ENCODE results near the gene GALNT9.

Gene GALNT9

DNA sequence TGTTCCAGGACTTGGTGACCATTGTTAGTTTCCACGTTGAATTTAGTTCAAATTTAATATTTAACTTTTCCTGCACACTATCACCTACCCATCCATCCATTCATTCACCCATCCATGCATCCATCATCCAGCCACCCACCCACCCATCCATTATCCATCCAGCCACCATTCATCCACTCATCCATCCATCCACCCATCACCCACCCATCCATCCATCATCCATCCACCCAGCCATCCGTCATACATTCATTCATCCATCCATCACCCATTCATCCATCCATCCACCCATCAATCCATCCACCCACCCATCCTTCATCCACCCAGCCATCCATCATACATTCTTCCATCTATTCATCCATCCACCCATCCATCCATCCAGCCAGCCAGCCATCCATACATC, 163.3 kb downstream of the GALNT9 start:
- no peak for DNase-seq

DNA sequence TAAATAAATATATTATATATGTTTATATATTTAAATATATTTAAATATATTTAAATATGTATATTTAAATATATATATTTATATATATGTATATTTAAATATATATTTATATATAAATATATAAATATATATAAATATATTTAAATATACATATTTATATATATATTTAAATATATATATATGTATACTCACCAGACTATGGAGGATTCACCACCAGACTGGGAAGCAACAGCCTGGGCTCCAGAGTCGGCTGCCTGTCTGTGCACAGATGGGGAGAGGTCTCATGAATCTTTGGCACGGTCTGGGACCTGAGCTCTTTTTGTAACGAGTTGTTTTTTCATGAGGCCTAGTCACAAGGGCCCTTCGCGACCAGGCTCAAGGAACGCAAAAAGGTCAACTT, 163.8 kb downstream of the GALNT9 start:
- DNase-seq, result no peak

DNA sequence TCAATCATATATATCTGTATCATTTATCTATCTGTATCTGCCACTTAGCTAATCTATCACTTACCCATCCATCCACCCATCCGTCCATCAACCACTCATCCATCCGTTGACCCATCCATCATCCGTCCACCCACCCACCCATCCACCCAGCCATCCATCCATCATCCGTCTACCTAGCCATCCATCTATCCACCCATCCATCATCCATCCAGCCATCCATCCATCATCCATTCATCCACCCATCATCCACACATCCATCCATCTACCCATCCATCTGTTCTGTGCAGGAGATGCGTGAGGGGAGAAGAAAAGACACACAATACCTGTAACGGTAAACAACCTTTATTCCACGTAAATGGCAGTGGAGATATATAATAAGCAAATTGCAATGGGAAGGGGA, 165.0 kb downstream of the GALNT9 start:
- no peak for DNase-seq

DNA sequence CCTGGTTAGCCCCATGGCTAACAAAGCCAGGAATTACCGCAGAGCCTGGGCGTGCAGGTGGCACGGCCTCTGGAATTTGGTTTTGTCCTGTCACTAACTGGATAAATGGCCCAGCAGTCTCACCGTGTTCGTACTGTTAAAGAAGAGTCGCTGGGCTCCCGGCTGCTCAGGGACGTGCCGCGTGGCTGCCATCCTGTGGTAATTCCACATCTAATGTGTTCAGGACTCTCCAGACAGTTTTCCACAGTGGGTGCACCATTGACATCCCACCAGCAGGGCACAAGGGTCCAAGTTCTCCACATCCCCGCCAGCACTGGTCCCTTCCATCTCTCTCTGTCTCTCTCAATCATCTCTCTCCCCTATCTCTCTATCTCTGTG, 165.5 kb downstream of the GALNT9 start:
- no peak for DNase-seq

DNA sequence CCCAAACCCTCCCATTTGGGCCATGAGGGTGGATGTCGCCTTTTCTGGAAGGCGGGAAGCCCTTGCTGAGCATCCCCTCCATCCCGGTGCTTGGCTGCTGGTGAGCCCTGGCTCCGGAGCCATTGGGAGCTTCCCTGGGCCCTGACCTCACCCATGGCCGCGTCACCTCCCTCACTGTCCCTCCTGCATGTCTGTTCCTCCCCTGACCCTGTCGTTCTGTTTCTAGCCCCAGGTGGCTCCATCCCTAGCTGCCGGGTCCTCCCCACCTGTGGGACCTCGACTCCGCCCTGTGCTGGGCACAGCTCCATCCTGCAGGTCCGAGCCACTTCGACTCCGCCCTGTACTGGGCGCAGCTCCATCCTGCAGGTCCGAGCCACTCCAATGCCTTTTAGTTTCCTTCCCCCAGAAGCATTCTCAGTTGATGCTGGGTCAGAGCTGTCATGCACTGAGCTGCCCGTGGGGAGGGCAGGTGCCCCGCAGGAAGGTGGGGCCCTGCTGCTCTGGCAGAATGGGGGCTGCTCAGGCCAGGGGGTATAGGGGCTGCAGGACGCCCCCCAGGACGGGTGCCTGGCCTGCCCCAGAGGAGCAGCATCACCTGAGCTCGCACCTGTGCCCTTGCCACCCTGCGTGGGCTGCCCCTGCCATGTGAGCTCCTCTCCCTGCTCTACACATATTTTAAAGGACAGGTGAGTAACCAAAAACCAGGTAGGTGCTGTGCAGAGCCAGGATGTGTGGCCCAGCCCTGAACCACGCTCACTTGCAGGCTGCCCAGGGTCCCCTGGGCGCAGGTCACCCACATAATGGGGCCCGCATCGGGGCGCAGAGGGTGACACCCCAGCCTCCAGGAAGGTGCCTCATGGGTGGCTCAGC, 166.1 kb downstream of the GALNT9 start:
- DNase-seq, result no peak

DNA sequence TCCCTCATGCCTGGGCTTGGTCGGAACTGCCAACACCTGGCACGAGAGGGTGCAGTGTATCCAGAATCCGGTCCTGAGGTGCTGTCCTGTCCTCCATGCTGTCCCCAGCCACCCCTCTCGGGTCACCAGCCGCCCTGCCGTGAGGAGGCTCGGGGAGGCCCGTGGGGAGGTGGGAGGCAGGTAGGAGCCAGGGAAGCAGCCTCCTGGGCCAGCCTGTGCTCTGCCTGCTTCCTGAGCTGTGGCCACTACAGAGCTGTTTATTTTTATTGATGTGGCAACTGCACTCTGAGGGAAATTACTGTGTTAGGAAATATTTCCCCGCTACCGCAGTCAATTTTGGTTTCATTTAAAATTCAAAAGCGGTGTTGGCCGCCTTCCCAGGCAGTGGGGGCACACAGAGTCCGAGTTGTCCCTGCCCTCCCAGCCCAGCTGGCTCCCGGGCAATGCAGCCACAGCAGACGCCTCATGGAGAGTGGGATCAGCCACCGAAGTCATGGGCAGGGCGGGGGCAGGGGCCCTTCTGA, 166.8 kb downstream of the GALNT9 start:
- no peak for DNase-seq

DNA sequence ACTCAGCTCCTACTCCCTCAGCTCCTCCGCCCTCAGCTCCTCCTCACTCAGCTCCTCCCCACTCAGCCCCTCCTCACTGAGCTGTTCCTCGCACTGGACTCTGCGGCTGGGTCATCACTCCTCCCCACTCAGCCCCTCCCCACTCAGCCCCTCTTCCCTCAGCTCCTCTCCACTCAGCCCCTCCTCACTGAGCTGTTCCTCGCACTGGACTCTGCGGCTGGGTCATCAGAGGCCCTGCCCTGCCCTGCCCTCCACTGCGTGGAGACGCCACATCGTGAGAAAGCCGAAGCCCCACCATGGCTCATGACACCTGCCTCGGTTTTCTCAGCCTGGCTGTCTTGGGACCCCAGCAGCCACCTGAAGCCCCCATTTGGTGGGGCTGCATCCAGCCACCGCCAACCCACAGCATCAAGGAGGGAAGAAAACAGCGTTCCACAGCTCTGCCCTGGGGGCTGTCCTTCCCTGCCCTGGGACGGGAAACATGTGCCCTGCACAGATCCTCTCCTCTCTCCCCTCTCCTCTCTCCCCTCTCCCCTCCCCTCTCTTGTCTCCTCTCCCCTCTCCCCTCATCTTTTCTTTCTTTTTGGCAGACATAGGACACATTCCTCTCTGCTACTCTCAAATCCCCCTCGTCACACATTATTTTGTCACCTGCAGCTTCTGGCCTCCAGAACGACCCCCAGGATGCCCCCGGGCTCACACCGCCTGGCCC, 167.4 kb downstream of the GALNT9 start:
- DNase-seq, result no peak

DNA sequence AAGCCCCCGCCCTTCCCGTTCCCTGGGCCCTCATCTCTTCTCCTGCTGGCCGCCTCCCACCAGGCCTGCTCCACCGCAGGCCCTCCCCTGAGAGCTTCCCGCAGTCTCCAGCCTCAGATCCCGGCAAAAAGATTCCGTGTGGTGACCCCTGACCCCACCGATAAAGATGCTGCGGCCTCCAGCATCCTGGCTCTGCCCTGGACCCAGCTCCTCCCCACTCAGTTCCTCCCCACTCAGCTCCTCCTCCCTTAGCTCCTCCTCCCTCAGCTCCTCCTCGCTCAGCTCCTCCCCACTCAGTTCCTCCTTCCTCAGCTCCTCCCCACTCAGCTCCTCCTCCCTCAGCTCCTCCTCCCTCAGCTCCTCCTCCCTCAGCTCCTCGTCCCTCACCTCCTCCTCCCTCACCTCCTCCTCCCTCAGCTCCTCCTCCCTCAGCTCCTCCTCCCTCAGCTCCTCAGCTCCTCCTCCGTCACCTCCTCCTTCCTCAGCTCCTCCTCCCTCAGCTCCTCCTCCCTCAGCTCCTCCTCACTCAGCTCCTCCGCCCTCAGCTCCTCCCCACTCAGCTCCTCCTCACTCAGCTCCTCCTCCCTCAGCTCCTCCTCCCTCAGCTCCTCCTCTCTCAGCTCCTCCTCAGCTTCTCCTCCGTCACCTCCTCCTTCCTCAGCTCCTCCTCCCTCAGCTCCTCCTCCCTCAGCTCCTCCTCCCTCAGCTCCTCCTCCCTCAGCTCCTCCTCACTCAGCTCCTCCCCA, 168.2 kb downstream of the GALNT9 start:
- no peak for DNase-seq

DNA sequence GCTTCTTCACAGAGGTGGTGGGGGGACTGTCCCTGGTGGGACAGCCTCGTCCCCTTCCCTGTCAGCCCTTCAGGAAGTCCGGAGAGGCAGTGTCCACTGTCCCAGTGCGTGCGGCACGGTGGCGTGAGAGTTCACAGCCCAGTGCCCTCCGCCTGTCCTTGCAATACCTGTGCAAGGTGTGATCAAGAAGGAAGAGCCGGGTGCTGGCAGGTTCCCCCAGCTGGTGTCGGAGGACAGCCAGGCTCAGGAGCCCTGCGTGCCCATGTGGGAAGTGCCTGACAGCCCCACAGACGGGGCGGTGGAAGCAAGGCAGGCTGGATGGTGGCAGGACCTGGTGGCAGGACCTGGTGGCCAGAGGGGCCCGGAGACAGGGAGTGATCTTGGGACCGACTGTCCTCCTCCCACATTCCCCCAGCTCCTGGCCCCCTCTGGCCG, 168.8 kb downstream of the GALNT9 start:
- DNase-seq, result no peak

DNA sequence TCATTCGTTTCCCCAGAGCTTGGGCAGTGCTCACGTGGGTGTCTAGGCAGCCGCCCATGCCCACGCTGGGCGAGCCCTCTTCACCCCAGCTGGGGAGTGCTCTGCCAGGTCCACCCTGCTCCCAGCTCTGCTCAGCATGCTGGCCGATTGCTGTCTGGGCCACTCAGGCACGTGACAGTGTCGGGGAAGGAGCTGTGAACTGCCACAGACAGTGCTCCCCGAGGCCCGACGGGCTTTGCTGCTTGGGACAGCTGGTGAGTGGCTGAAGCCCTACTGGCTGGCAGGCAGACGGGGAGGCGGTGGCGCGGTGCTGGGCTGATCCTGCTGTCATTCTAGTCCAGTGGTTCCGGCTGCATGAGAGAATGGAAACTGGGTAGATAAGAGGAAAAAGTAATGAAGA, 169.4 kb downstream of the GALNT9 start:
- DNase-seq, result no peak

DNA sequence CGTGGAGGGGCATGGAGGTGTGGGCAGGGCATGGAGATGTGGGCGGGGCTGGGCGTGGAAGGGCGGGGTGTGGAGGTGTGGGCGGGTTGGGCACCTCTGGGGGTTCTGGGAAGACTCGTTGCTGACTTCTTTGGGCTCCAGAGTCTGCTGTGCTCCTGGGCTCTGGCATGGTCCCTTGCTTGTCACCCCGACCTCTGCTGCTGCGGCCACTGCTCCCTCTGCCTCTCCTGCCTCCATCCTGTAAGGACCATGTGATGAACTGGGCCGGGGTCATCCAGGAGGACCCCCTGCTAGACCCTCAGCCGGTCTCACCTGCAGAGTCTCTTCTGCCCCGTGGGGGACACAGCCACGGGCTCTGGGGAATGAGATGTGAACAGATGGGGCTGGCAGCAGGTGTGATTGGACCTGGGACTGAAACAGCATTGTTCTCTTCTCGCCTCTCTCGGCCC, 169.8 kb downstream of the GALNT9 start:
- no peak for DNase-seq

DNA sequence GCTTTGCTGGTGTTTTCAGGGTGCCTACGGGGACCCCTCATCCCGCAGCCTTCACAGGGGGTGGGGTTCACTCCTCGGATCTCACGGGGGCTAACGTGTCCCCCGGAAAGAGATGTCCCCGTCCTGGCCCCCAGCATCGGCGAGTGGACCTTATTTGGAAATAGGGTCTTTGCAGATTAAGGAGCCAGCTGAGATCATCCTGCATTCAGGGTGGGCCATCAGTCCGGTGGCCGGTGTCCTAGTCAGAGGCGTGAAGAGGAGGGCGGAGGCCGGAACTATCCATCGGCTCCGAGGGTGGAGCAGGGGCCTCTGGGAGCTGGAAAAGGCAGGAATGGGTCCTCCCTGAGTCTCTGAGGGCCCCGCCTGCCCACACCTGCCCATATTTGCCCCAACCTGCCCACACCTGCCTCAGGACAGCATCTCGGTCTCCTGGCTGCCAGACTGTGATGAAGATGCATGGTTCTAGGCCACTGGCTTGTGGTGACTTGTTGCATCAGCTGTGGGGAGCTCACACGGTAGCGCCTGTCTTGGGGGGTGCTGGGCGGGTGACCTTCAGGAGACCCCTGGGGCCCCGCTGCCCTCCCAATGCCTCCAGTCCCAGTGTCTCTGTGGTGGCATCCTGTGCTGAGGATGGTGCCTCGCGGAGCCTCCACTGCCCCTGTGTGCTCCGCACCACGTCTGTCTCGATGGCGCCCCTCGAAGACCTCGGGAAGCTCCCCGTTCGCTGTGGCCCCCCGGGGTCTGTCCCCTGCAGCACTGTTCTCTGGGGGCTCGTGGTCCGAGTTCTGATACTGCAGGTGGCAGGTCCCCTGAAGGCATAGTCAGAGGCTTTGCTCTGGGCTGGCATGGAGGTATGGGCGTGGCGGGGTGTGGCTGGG, 170.5 kb downstream of the GALNT9 start:
- no peak for DNase-seq

DNA sequence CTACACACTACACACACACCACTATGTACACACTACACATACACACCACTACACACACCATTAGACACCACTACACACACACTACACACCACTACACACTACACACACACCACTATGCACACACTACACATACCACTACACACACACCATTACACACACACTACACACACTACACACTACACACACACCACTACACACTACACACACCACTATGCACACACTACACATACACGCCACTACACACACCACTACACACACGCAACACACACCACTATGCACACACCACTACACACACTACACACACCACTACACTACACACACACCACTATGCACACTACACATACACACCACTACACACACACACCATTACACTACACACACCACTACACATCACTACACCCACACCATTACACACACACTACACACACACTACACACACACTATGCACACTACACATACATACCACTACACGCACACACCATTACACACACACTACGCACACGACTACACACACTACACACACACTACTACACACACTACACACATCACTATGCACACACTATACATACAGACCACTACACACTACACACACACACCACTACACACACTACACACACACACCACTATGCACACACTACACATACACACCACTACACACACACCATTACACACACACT, 171.5 kb downstream of the GALNT9 start:
- no peak for DNase-seq

DNA sequence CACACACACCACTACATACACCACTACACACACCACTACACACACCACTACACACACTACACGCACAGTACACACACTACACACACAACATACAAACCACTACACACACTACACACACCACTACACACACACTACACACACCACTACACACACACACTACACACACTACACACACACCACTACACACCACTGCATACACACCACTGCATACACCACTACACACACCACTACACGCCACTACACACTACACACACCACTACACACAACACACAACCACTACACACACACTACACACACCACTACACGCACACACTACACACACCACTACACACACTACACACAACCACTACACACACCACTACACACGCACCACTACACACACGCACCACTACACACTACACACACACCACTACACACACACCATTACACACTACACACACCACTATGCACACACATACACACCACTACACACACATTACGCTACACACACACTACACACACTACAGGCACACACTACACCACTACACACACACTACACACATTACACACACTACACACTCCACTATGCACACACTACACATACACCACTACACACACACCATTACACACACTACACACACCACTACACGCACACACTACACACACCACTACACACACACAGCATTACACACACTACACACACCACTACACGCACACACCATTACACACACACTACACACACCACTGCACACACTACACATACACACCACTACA, 172.6 kb downstream of the GALNT9 start:
- no peak for DNase-seq

DNA sequence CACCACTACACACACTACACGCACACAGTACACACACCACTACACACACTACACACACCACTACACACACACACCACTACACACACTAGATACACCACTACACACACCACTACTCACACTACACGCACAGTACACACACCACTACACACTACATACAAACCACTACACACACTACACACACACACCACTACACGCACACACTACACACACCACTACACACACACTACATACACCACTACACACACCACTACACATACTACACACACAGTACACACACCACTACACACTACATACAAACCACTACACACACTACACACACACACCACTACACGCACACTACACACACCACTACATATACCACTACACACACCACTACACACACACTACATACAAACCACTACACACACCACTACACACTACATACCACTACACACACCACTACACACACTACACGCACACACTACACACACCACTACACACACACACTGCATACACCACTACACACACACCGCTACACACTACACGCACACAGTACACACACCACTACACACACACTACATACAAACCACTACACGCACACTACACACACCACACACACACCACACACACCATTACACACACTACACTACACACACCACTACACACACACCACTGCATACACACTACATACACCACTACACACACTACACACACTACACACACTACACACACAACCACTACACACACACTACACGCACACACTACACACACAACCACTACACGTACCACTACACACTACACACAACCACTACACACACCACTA, 173.4 kb downstream of the GALNT9 start:
- no peak for DNase-seq

DNA sequence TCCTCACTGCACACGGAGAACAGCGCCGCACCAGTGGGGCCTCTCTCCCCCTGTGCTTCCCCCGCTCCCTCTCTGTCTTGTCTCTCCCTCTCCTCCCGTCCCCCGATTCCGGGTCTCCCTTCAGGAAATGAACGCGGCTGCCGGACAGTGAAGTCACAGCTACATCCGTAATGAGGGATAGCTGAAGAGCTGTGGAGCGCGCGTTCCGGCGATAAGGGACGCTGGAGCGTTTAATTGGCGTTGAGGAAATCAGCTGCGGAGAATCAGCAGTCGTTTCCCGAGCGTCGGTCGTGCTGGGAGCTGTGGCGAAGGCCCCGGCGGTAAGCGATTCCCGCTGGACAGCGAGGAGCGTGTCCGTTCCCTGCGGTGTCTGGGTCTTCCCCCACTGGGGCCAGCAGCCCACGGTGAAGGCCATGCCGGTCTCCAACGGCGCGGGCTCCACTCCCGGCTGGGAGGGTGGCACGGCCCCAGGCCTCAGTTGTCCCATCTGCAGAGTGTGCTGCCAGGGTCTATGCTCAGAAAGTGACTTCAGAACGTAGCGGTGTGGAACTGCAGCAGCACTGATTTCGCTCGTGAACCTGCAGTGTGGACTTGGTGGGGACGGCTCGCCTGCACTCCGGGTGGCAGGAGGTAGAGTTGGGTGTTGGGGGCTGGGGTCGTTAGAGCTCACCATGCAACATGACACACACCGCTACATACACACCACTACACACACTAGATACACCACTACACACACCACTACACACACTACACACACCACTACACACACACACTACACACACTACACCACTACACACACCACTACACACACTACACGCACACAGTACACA, 174.2 kb downstream of the GALNT9 start:
- DNase-seq, result no peak

DNA sequence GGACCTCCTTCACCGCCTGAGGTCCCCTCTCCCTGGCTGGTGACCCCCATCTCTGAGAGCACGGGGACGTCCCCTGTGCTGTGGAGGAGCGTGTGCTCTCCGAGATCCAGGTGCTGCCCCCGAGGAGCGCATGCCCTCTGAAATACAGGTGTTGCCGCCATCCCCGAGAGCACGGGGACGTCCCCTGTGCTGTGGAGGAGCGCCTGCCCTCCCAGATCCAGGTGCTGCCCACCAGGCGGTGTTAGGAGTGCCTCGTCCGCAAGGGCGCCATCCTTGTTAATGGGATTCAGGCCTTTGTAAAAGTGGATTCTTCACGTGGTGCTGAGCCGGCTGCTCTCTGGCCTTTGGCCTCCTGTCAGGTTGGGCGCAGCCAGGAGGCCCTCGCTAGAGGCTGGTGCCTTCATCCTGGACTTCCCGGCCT, 175.0 kb downstream of the GALNT9 start:
- DNase-seq, result no peak

DNA sequence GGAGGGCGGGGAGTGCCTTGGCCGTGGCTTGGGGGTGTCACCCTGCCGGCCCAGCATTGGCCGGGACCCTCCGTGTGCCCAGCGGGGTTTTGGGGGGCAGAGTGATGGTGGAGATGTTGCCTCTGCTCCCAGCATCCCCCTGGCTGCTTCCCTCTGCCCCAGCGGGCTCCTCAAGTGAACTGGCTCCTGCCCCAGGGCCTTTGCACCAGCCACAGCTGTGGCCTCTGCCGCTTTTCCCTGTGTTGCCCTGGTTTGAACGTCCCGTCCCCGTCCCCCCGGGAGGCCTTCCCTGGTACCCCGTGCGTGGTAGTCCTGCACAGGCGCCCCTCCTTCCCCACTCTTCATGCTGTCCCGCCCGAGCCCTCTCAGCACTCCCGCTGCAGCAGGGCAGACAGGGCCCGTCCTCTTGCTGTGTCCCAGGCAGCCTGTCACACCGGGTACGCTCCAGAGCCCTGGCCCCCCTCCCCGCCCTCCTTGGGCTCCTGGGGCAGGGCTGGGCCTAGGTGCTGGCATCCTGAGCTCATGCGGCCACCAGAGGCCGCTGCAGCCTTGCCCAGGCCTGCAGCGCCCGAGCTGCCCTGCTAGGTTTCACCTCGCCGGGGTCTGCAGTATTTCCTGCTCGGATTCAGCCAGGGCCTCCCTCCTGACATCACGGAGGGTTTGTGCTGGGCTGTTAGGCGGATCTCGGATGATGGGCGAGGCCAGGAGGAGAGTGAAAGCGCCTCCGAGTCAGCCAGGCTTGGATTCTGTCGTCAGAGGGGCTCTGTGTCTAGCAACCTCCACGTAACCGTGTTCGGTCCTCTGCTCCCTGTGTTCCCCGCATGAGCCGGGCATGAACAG, 175.7 kb downstream of the GALNT9 start:
- DNase-seq, result peak; percentile 36
